ENCODE data around the gene PBX1.

The PBX1 gene

DNA sequence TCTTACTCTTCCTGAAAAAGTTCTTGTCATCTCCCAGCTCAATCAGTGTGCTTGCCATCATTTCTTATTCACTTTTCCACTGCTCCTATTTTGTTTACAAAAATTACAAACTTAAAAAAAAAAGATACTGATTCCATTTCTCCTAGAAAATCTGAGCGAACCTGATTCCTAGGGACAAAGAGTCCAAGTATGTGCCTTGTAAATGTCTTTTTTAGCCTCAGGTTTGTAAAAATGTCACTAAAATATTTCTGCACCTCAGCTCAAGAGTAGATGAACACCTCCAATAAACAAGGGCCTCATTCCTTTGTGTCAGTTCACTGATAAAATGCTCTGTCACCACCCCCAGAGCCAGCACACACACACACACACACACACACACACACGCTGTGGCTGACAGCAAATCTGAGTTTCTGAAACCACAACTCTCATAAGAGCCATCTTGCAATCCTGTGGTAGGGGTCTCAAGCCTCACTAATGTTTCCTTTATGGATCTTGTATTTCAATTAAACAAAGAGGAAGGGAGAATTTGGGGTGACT, 299.2 kb downstream of the PBX1 start:
- H3K27me3 ChIP-seq: no peaks in the 10 kb centered on the region
- no peak overlapping the region for H3K27ac ChIP-seq
- no peak for TF ChIP-seq CTCF (IDR thresholded peaks at IDR 0.05)
- H3K9me3 ChIP-seq: no peaks in the 10 kb centered on the region
- no peaks in the 10 kb centered on the region for H3K36me3 ChIP-seq
- no peaks in the 10 kb centered on the region for H3K4me1 ChIP-seq (ENCODE audit: control insufficient read depth in 1 of 2, insufficient read depth in 1 of 2, low read depth in 1 of 2, low read length in 1 of 2)
- no peak overlapping the region for H3K4me3 ChIP-seq (ENCODE audit: low read depth in 1 of 2, low read length in 1 of 2)

DNA sequence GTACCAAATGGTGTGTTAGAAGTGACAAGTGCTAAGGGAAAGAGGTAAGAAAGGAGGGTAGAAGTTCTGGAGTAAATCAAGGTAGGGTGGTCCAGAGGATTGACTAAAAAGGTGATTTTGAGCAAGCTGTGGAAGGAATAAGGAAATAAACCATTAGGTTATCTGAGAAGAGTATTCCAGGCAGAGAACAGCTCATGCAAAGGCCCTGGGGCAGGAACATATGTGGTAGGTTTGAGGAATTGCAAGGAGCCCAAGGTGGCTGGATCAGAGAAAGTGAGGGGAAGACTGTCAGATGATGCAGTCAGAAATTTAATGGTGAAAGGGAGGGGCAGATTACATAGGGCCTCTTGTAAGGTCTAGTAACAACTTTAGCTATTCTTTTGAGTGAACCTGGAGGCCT, 302.6 kb downstream of the PBX1 start:
- no peaks in the 10 kb centered on the region for H3K4me1 ChIP-seq (ENCODE audit: control insufficient read depth in 1 of 2, insufficient read depth in 1 of 2, low read depth in 1 of 2, low read length in 1 of 2)
- no peak overlapping the region for H3K27ac ChIP-seq
- TF ChIP-seq CTCF (IDR thresholded peaks at IDR 0.05): no peak
- no peaks in the 10 kb centered on the region for H3K36me3 ChIP-seq
- no peaks in the 10 kb centered on the region for H3K27me3 ChIP-seq
- H3K9me3 ChIP-seq: no peaks in the 10 kb centered on the region
- H3K4me3 ChIP-seq (ENCODE audit: low read depth in 1 of 2, low read length in 1 of 2): no peak overlapping the region

- H3K4me3 ChIP-seq (ENCODE audit: low read depth in 1 of 2, low read length in 1 of 2): no peak overlapping the region
- H3K4me1 ChIP-seq (ENCODE audit: control insufficient read depth in 1 of 2, insufficient read depth in 1 of 2, low read depth in 1 of 2, low read length in 1 of 2): no peaks in the 10 kb centered on the region
- no peak overlapping the region for H3K27ac ChIP-seq
- no peaks in the 10 kb centered on the region for H3K27me3 ChIP-seq
- no peak for TF ChIP-seq CTCF (IDR thresholded peaks at IDR 0.05)
- H3K36me3 ChIP-seq: no peaks in the 10 kb centered on the region
- no peaks in the 10 kb centered on the region for H3K9me3 ChIP-seq
Observed at GRCh38 chr1:164863056-164863455, 304.1 kb downstream of the PBX1 start.

DNA sequence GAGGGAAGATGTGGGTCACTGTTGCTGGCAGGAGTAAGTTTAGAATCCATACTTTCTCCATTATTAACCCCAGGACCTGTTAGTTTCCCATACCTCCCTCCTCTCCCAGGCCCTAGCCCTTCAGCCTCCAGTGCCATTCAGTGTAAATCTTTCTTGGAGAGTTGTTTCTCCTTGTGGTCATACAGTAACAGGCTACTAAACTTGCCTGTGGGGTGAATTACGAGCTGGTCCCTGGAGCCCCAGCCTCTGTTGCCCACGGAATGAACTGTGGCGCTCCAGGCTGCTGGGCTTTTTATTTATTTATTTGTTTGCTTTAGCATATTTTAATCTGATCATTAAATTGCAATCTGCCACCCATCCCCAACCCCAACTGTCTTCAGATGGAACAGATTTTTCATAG, 305.2 kb downstream of the PBX1 start:
- H3K27me3 ChIP-seq: no peaks in the 10 kb centered on the region
- H3K4me3 ChIP-seq (ENCODE audit: low read depth in 1 of 2, low read length in 1 of 2): no peak overlapping the region
- no peaks in the 10 kb centered on the region for H3K36me3 ChIP-seq
- no peaks in the 10 kb centered on the region for H3K9me3 ChIP-seq
- no peaks in the 10 kb centered on the region for H3K4me1 ChIP-seq (ENCODE audit: control insufficient read depth in 1 of 2, insufficient read depth in 1 of 2, low read depth in 1 of 2, low read length in 1 of 2)
- TF ChIP-seq CTCF (IDR thresholded peaks at IDR 0.05): no peak
- H3K27ac ChIP-seq: no peak overlapping the region

DNA sequence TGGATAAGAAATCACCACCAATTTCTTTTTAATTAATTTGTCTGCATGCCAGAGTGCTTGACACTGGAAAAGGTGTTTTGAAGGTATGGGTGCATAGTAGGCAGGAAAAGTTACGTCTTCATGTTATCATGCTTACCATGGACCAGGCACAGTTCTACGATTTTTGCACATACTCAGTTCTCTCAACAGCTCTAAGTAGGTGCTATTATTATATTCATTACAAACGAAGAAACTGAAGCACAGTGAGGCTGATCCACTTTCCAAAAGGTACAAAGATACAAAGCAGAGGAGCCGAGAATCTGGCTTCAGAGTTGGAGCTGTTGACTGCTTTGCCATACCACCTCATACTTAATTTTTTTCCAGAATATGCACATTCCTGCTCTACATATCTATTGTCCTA, 306.4 kb downstream of the PBX1 start:
- Histone ChIP-seq H3K27me3 (no peaks in the 10 kb centered on the region), H3K4me3 (ENCODE audit: low read depth in 1 of 2, low read length in 1 of 2) (no peak overlapping the region), H3K9me3 (no peaks in the 10 kb centered on the region), H3K27ac (no peak overlapping the region), H3K4me1 (ENCODE audit: control insufficient read depth in 1 of 2, insufficient read depth in 1 of 2, low read depth in 1 of 2, low read length in 1 of 2) (no peaks in the 10 kb centered on the region), H3K36me3 (no peaks in the 10 kb centered on the region)
- no peak for TF ChIP-seq CTCF (IDR thresholded peaks at IDR 0.05)

GRCh38 chr1:164867590-164867989, 308.6 kb downstream of the PBX1 start:
- Histone ChIP-seq H3K4me3 (ENCODE audit: low read depth in 1 of 2, low read length in 1 of 2) (no peak overlapping the region), H3K27ac (no peak overlapping the region), H3K9me3 (no peaks in the 10 kb centered on the region), H3K27me3 (no peaks in the 10 kb centered on the region), H3K4me1 (ENCODE audit: control insufficient read depth in 1 of 2, insufficient read depth in 1 of 2, low read depth in 1 of 2, low read length in 1 of 2) (no peaks in the 10 kb centered on the region), H3K36me3 (no peaks in the 10 kb centered on the region)
- TF ChIP-seq CTCF (IDR thresholded peaks at IDR 0.05): no peak

All from neutrophil (primary cell).